Smooth muscle cell (in vitro differentiated cells): ENCODE data around the gene ST3GAL5. TPM values are rescaled to one million over a fixed set of nuclear protein-coding genes. Genes with fewer than 3 reads are reported as not detected.

Experiments used
- DNase-seq: peaks from one replicate; lab custom pipeline; 2025; ENCODE audit not compliant: unreplicated experiment; lab: John Stamatoyannopoulos, UW
- H2AFZ ChIP-seq: fragments of 200-600 bp; sonication (generic); 2 replicates; pipeline ENCODE4 v1.6.0; 2016; ENCODE audit warnings: antibody characterized with exemption, low read depth, mild to moderate bottlenecking
- H3F3A ChIP-seq: fragments of 200-600 bp; sonication (generic); 2 replicates; pipeline ENCODE4 v1.6.0; 2017; ENCODE audit warnings: antibody characterized with exemption, low read depth
- H3K27ac ChIP-seq: fragments of 200-600 bp; sonication (generic); 2 replicates; pipeline ENCODE4 v1.5.1; 2016; ENCODE audit warnings: low read depth, mild to moderate bottlenecking
- H3K27me3 ChIP-seq: fragments of 200-600 bp; sonication (generic); 2 replicates; pipeline ENCODE4 v1.6.1; 2016; ENCODE audit warnings: low read depth, mild to moderate bottlenecking
- H3K36me3 ChIP-seq: fragments of 200-600 bp; sonication (generic); 2 replicates; pipeline ENCODE4 v1.5.1; 2016; ENCODE audit warnings: low read depth
- H3K4me1 ChIP-seq: fragments of 200-600 bp; sonication (generic); 2 replicates; pipeline ENCODE4 v1.5.1; 2016; ENCODE audit warnings: low read depth
- H3K4me2 ChIP-seq: fragments of 200-600 bp; sonication (generic); 2 replicates; pipeline ENCODE4 v1.6.0; 2016; ENCODE audit warnings: mild to moderate bottlenecking
- H3K4me3 ChIP-seq: fragments of 200-600 bp; sonication (generic); 2 replicates; pipeline ENCODE4 v1.5.1; 2016; ENCODE audit warnings: mild to moderate bottlenecking
- H3K79me2 ChIP-seq: fragments of 200-600 bp; sonication (generic); 2 replicates; pipeline ENCODE4 v1.6.0; 2016; ENCODE audit warnings: low read depth, mild to moderate bottlenecking
- H3K9ac ChIP-seq: fragments of 200-600 bp; sonication (generic); 2 replicates; pipeline ENCODE4 v1.6.0; 2016; ENCODE audit warnings: low read depth
- H3K9me3 ChIP-seq: fragments of 200-600 bp; sonication (generic); replicated peaks from 2 replicates; pipeline ENCODE4 v1.5.1; 2016; ENCODE audit warnings: low read depth
- H4K20me1 ChIP-seq: fragments of 200-600 bp; sonication (generic); 2 replicates; pipeline ENCODE4 v1.6.0; 2016; ENCODE audit warnings: low read depth
- whole genome bisulfite sequencing: methylation state at CpG from one replicate; pipeline ENCODE4 v1.1.7; 2016; ENCODE audit warnings: low lambda C conversion rate; 5-methylcytosine and 5-hydroxymethylcytosine counted together
- polyA plus RNA-seq: library from polyadenylated mRNA; unstranded; fragments of >200 nt; fragmentation: Nextera tagmentation; extraction: Ambion mirVana; gene quantifications from 2 replicates; pipeline ENCODE4 v1.2.1, GENCODE V29; 2016
- total RNA-seq: library from RNA; depleted of rRNA; stranded (reverse); fragments of >200 nt; gene quantifications from 2 replicates; pipeline ENCODE4 v1.2.3, GENCODE V29; 2014
- TF ChIP-seq, protein P1 (sequence below): fragments of 200-600 bp; sonication (generic); IDR thresholded peaks from 2 replicates; pipeline ENCODE4 v1.5.1; 2017; ENCODE audit warnings: borderline replicate concordance, mild to moderate bottlenecking, antibody characterized with exemption; ENCODE audit not compliant: insufficient read depth, poor library complexity, severe bottlenecking

ST3GAL5 gene
- total and polyA plus RNA-seq, 2 experiments from 2014 or later = 10.9 to 26.4 TPM

DNA sequence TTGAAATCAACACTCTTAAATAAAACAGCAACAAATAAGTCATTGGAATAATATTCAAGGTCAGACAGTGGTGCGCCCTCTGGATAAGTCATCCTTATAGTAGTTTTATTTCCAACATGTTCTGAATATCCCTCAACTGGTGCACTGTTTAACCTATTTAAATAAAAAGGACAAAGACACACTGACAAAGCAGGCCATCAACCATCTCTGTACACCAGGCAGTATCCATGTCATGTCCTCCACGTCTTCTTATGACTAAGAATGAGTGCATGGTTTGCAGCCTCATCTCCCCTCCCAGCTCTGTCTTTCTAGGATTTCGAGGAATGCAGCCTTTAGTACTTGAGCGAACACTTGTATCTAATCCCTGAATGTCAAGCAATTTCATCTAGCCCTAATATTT lies 42.4 kb downstream of the ST3GAL5 start:
- TF ChIP-seq, protein P1, sequence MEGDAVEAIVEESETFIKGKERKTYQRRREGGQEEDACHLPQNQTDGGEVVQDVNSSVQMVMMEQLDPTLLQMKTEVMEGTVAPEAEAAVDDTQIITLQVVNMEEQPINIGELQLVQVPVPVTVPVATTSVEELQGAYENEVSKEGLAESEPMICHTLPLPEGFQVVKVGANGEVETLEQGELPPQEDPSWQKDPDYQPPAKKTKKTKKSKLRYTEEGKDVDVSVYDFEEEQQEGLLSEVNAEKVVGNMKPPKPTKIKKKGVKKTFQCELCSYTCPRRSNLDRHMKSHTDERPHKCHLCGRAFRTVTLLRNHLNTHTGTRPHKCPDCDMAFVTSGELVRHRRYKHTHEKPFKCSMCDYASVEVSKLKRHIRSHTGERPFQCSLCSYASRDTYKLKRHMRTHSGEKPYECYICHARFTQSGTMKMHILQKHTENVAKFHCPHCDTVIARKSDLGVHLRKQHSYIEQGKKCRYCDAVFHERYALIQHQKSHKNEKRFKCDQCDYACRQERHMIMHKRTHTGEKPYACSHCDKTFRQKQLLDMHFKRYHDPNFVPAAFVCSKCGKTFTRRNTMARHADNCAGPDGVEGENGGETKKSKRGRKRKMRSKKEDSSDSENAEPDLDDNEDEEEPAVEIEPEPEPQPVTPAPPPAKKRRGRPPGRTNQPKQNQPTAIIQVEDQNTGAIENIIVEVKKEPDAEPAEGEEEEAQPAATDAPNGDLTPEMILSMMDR = no peak
- H3K4me1 ChIP-seq = no peaks in the 10 kb centered on the region
- H3K4me2 ChIP-seq = no peak overlapping the region

DNA sequence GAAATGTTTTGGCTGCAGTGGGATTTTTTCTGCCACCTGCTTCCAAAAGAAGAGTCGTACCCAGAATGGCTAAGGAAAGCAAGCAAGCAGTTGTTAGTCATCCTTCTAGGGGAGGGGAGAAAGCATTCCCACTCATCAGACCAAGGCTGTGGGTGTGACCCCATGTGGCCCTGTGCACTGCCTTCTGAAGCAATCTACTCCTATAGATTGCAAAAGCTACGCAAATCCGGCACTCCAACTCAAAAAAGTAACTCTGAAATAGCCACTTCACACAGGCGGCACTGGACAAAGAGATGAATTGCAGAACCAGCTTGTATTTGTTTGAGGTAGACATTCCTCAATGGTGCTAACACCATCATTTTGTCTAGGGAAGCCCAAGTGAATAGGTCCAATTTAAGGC lies 44.3 kb downstream of the ST3GAL5 start:
- H3K27ac ChIP-seq = no peak overlapping the region
- no peaks in the 10 kb centered on the region for H3K36me3 ChIP-seq
- no peaks in the 10 kb centered on the region for H3K27me3 ChIP-seq
- H3F3A ChIP-seq = no peaks in the 10 kb centered on the region
- H3K4me3 ChIP-seq = no peak overlapping the region
- no peak overlapping the region for H3K4me2 ChIP-seq
- DNase-seq = no peak
- H2AFZ ChIP-seq = no peak overlapping the region
- no peaks in the 10 kb centered on the region for H4K20me1 ChIP-seq
- TF ChIP-seq, protein P1 = no peak
- no peaks in the 10 kb centered on the region for H3K9me3 ChIP-seq
- H3K79me2 ChIP-seq = no peaks in the 10 kb centered on the region
- WGBS = 85% methylated on average over 4 of the region's 4 CpGs
- H3K4me1 ChIP-seq = no peaks in the 10 kb centered on the region
- H3K9ac ChIP-seq = no peak overlapping the region

More for the DNA sequence above, 42.4 kb downstream of the ST3GAL5 start:
- H3K36me3 ChIP-seq = no peaks in the 10 kb centered on the region
- H2AFZ ChIP-seq = no peak overlapping the region
- H3K9ac ChIP-seq = no peak overlapping the region
- H4K20me1 ChIP-seq = no peaks in the 10 kb centered on the region
- H3K27ac ChIP-seq = no peak overlapping the region
- no peak overlapping the region for H3K4me3 ChIP-seq
- WGBS = 67% methylated on average over 4 of the region's 4 CpGs
- no peak for DNase-seq
- no peaks in the 10 kb centered on the region for H3K79me2 ChIP-seq
- no peaks in the 10 kb centered on the region for H3F3A ChIP-seq
- H3K27me3 ChIP-seq = no peaks in the 10 kb centered on the region
- no peaks in the 10 kb centered on the region for H3K9me3 ChIP-seq

DNA sequence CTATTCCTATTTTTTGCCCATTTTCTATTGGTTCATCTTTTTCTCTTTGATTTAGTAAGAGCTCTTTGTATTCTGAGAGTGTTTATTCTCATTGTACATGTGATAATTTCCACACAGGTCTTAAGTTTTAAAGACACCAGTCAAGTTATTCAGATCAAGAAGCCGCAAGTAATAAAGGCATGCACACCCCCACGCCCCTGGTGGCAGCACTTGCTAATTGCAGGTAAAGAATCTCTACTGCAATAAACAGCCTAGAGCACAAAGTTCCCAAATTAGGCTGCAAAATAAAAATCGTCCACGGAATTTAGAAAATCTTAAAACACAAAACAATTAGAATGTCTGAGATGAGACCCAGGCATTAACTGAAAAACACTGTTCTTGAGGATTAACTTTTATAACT lies 45.2 kb downstream of the ST3GAL5 start:
- Histone ChIP-seq H3K4me3 (no peak overlapping the region), H3K9ac (no peak overlapping the region), H3K9me3 (no peaks in the 10 kb centered on the region), H3K4me1 (no peaks in the 10 kb centered on the region), H2AFZ (no peak overlapping the region), H4K20me1 (no peaks in the 10 kb centered on the region), H3K27me3 (no peaks in the 10 kb centered on the region), H3K36me3 (no peaks in the 10 kb centered on the region), H3K79me2 (no peaks in the 10 kb centered on the region), H3F3A (no peaks in the 10 kb centered on the region), H3K4me2 (no peak overlapping the region), H3K27ac (no peak overlapping the region)
- 37% methylated on average over 4 of the region's 4 CpGs for WGBS
- TF ChIP-seq, protein P1 = peak; percentile 44
- DNase-seq = no peak

DNA sequence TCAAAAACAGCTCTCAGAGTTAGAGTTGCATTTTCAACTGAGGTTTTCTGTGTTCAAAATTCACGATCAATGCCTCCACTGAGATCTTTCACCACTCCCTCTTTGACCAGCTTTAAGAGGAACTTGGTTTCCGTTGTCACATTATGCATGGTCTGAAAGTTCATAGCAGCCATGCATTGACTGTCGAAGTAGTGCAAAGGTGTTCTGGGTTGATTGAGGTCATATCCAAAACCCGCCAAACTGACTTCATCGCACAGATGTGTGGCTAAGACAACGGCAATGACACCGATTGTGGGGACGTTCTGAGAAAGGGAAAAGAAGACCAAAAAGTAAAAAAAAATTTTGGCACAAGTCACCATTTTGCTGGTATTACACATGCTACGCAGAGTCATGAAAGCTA lies 48.7 kb downstream of the ST3GAL5 start:
- WGBS = 97% methylated on average over 9 of the region's 9 CpGs
- DNase-seq = no peak
- H3F3A ChIP-seq = no peaks in the 10 kb centered on the region
- no peaks in the 10 kb centered on the region for H3K36me3 ChIP-seq
- no peak overlapping the region for H3K27ac ChIP-seq
- no peaks in the 10 kb centered on the region for H3K4me1 ChIP-seq
- no peak overlapping the region for H2AFZ ChIP-seq
- TF ChIP-seq, protein P1 = no peak
- H3K79me2 ChIP-seq = no peaks in the 10 kb centered on the region
- H3K9ac ChIP-seq = no peak overlapping the region
- no peak overlapping the region for H3K4me2 ChIP-seq
- no peak overlapping the region for H3K4me3 ChIP-seq
- no peaks in the 10 kb centered on the region for H3K9me3 ChIP-seq
- H4K20me1 ChIP-seq = no peaks in the 10 kb centered on the region
- H3K27me3 ChIP-seq = no peaks in the 10 kb centered on the region
